Activated effector memory CD4-positive, alpha-beta T cell treated with anti-CD3 and anti-CD28 coated beads, Interleukin-2, amount 50 U/mL, for 16 hours (primary cell): ENCODE results near the gene AGAP2.
"Not testable (repeated sequence)": the region's sequence is repeated elsewhere in the genome, so short reads cannot be mapped to it uniquely, and the experiment has no call there.

Experiments
- DNase-seq: peaks from one replicate; pipeline ENCODE4 v3.0.0-alpha.2; 2020

The AGAP2 gene

DNA sequence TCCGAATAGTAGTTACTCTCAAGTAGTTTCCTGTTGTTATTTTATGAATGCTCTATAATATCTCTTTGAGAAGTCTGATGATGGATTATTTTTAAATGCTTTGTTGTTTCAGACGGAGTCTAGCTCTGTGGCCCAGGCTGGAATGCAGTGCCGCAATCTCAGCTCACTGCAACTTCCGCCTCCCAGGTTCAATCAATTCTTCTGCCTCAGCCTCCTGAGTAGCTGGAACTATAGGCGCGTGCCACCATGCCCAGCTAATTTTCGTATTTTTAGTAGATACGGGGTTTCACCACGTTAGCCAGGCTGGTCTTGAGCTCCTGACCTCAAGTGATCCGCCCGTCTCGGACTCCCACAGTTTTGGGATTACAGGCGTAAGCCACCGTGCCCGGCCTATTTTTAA, 46.0 kb downstream of the AGAP2 start:
- no peak for DNase-seq

DNA sequence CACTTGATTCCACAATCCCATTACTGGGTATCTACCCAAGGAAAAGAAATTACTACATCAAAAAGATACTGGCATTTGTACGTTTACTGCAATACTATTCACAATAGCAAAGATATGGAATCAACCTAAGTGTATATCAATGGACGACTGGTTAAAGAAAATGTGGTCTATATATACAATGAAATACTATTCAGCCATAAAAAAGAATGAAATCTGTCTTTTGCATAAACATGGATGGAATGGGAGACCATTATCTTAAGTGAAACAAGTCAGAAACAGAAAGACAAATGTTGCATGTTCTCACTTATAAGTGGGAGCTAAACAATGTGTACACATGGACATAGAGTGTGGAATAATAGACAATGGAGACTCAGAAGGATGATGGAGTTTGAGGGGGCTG, 49.6 kb downstream of the AGAP2 start:
- DNase-seq = no peak

DNA sequence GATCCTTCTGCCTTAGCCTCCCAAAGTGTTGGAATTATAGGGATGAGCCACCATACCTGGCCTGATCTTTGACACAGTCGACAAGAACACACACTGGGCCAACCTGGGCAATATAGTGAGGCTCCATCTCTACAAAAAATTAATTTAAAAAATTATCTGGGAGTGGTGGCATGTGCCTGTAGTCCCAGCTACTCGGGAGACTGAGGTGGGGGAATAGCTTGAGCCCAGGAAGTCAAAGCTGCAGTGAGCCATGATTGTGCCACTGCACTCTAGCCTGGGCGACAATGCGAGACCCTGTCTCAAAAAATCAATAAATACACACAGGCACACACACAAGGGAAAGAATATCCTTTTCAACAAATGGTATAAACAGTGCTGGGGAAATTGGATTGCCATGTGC, 50.7 kb downstream of the AGAP2 start:
- DNase-seq = no peak

DNA sequence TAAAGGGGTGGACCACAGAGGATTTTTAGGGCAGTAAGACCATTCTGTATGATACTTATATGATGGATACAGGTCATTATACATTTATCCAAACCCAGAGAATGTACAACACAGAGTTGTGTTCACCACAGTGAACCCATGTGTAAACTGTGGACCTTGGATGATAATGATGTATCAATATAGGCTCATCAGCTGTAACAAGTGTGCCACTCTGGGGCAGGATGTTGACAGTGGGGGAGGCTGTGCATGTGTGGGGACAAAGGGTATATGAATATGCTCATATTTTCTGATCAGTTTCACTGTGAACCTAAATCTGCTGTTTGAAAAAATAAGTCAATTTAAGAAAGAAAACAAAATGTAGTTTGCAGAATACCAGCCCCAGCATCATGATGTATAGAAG, 58.8 kb downstream of the AGAP2 start:
- no peak for DNase-seq

DNA sequence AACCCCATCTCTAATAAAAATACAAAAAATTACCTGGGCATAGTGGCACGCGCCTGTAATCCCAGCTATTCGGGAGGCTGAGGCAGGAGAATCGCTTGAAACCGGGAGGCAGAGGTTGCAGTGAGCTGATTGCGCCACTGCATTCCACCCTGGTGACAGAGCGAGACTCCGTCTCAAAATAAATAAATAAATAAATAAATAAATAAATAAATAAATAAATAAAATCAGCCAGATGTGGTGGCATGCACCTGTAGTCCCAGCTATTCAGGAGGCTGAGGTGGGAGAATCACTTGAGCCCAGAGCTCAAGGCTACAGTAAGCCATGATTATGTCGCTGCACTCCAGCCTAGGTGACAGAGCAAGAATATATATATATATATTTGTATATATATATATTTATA, 60.6 kb downstream of the AGAP2 start:
- DNase-seq = not testable (repeated sequence)

DNA sequence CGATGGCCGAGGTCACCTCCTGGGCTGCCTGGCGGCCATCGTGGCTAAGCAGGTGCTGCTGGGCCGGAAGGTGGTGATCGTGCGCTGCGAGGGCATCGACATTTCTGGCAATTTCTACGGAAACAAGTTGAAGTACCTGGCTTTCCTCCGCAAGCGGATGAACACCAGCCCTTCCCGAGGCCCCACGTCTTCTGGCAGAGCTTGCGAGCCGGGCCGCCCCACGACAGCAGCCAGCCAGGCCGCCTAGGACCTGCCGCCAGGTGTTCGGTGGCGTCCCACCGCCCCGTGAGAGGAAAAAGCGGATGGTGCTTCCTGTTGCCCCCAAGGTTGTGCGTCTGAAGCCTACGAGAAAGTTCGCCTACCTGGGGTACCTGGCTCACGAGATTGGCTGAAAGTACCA, 63.9 kb downstream of the AGAP2 start:
- no peak for DNase-seq
